Osteocyte (in vitro differentiated cells): ENCODE results near the gene FGF4. TPM values are rescaled to one million over a fixed set of nuclear protein-coding genes. Genes with fewer than 3 reads are reported as not detected.

Experiments used
- DNase-seq: peaks from one replicate; pipeline ENCODE4 v3.0.0; 2021; ENCODE audit warnings: mixed read lengths; ENCODE audit not compliant: unreplicated experiment; ENCODE audit errors: extremely low spot score
- H3K27ac Mint-ChIP-seq: one replicate; pipeline ENCODE4 v1.8.0; 2021; ENCODE audit warnings: mild to moderate bottlenecking, mixed read lengths; ENCODE audit not compliant: unreplicated experiment
- H3K27me3 Mint-ChIP-seq: one replicate; pipeline ENCODE4 v1.8.0; 2021; ENCODE audit warnings: mixed read lengths; ENCODE audit not compliant: unreplicated experiment
- H3K36me3 Mint-ChIP-seq: one replicate; pipeline ENCODE4 v1.8.0; 2021; ENCODE audit warnings: mixed read lengths; ENCODE audit not compliant: unreplicated experiment
- H3K4me1 Mint-ChIP-seq: one replicate; pipeline ENCODE4 v1.8.0; 2021; ENCODE audit warnings: mixed read lengths; ENCODE audit not compliant: unreplicated experiment
- H3K4me3 Mint-ChIP-seq: one replicate; pipeline ENCODE4 v1.8.0; 2021; ENCODE audit warnings: mild to moderate bottlenecking, moderate library complexity, mixed read lengths; ENCODE audit not compliant: unreplicated experiment
- H3K9me3 Mint-ChIP-seq: one replicate; pipeline ENCODE4 v1.8.0; 2021; ENCODE audit warnings: mixed read lengths; ENCODE audit not compliant: unreplicated experiment
- CTCF ChIP-seq: fragments of 200-600 bp; sonication (generic); IDR thresholded peaks from 2 replicates; pipeline ENCODE4 v1.5.0; 2021; ENCODE audit warnings: antibody characterized with exemption, mild to moderate bottlenecking, moderate library complexity
- total RNA-seq: library from RNA; stranded (reverse); gene quantifications from 2 replicates; pipeline ENCODE4 v1.2.1, GENCODE V29; 2021

Gene FGF4
- total RNA-seq, 1 donor from 2014 or later = 0.40 TPM

GRCh38 chr11:69813839-69814238, 38.7 kb upstream of the FGF4 start:
- H3K36me3 Mint-ChIP-seq = no peaks in the 10 kb centered on the region
- no peak for DNase-seq
- H3K4me3 Mint-ChIP-seq = no peak overlapping the region
- no peaks in the 10 kb centered on the region for H3K9me3 Mint-ChIP-seq
- H3K4me1 Mint-ChIP-seq = peaks cover 9% of the 10 kb centered on the region
- peaks cover 26% of the 10 kb centered on the region for H3K27me3 Mint-ChIP-seq
- no peak for TF ChIP-seq CTCF
- no peak overlapping the region for H3K27ac Mint-ChIP-seq

DNA sequence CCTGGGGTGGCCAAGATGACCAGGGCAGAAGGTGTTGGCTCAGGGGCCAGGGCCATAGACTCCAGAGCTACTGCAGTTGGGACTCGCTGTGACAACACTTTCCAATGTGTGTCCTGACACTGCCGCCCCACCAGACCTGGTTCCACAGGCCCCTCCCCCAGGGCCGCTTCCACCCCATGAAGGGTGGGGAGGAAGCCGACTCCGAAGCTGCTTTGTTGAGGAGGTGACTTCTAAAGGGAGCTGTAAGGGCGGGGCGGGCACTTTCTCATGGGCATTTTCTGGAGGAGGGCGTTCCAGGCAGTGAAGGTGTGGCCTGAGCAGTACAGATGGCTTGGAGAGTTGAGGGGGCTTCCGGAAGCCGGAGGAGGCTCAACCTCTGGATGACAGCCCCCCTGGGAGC, 37.8 kb upstream of the FGF4 start:
- peaks cover 26% of the 10 kb centered on the region for H3K27me3 Mint-ChIP-seq
- no peak overlapping the region for H3K27ac Mint-ChIP-seq
- no peaks in the 10 kb centered on the region for H3K36me3 Mint-ChIP-seq
- TF ChIP-seq CTCF = no peak
- no peak for DNase-seq
- peaks cover 18% of the 10 kb centered on the region for H3K4me1 Mint-ChIP-seq
- no peak overlapping the region for H3K4me3 Mint-ChIP-seq
- H3K9me3 Mint-ChIP-seq = no peaks in the 10 kb centered on the region

DNA sequence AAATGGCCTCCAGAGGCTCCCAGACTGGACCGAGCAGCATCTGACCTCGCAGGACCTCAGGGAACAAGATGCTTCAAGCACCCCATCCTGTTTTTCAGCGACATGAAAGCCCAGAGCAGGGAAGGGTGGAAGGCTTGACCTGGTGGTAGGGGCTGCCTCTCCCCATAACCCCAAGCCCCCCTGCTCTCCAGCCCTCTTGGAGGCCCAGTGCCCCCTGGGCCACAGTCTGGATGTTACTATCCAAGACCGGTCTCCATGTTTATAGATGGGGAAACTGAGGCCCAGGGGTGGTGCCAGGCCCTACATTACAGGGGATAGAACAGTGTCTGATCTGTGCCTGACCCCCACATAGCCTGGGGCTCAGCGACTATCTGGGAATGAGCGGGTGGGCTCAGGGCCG, 37.1 kb upstream of the FGF4 start:
- no peak for TF ChIP-seq CTCF
- no peak for DNase-seq
- Mint-ChIP-seq H3K27me3 (peaks cover 26% of the 10 kb centered on the region), H3K4me3 (no peak overlapping the region), H3K27ac (no peak overlapping the region), H3K4me1 (peaks cover 24% of the 10 kb centered on the region), H3K9me3 (no peaks in the 10 kb centered on the region), H3K36me3 (no peaks in the 10 kb centered on the region)

DNA sequence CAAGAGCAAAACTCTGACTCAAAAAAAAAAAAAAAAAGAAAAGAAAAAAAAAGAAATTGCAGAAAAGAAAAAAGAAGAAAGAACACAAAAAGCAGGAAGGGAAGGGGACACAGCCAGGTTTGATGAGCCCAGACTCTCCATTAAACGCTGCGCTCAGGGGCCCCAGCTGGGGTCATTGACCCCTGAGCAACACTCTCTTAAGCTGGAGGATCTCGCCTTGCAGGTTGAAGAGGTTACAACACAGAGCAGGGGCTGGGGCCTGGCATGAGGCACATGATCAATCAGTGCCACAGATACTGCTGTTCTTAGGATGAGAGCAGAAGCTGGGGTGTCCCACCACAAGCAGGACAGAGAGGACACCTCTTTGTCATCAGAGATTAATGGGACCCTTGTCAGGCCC, 36.3 kb upstream of the FGF4 start:
- TF ChIP-seq CTCF = no peak
- Mint-ChIP-seq H3K36me3 (no peaks in the 10 kb centered on the region), H3K27me3 (peaks cover 21% of the 10 kb centered on the region), H3K9me3 (no peaks in the 10 kb centered on the region), H3K4me3 (no peak overlapping the region), H3K27ac (no peak overlapping the region), H3K4me1 (peaks cover 26% of the 10 kb centered on the region)
- no peak for DNase-seq

- Mint-ChIP-seq H3K9me3 (no peaks in the 10 kb centered on the region), H3K4me1 (peaks cover 26% of the 10 kb centered on the region), H3K27me3 (peaks cover 13% of the 10 kb centered on the region), H3K36me3 (no peaks in the 10 kb centered on the region), H3K27ac (no peak overlapping the region), H3K4me3 (no peak overlapping the region)
- TF ChIP-seq CTCF = no peak
- DNase-seq = no peak
These were observed 35.4 kb upstream of the FGF4 start for GRCh38 chr11:69810289-69811118.
